GM10266 (cell line): ENCODE results near the gene SLC47A2.

Source experiments
- DNase-seq: peaks from one replicate; pipeline ENCODE4 v3.0.0; 2012; ENCODE audit errors: extremely low spot score
- CTCF ChIP-seq: IDR thresholded peaks from 2 replicates; pipeline ENCODE4 v1.5.1; 2012; ENCODE audit warnings: mild to moderate bottlenecking, low read depth; ENCODE audit not compliant: control insufficient read depth, insufficient read depth; ENCODE audit errors: missing control alignments

SLC47A2 gene

GRCh38 chr17:19718041-19718612 is 1.7 kb upstream of the SLC47A2 start:
- no peak for TF ChIP-seq CTCF

GRCh38 chr17:19717411-19717908 is 1.1 kb upstream of the SLC47A2 start:
- no peak for DNase-seq
- no peak for TF ChIP-seq CTCF

More at GRCh38 chr17:19718041-19718612, 1.7 kb upstream of the SLC47A2 start:
- no peak for DNase-seq

GRCh38 chr17:19717031-19717360 is 612 bp upstream of the SLC47A2 start:
- TF ChIP-seq CTCF, result no peak
- no peak for DNase-seq

GRCh38 chr17:19714542-19715411 is 1.6 kb downstream of the SLC47A2 start:
- DNase-seq, result no peak
- no peak for TF ChIP-seq CTCF

- no peak for DNase-seq
- TF ChIP-seq CTCF, result no peak
Observed at GRCh38 chr17:19713901-19714361, 2.5 kb downstream of the SLC47A2 start.

- TF ChIP-seq CTCF, result no peak
- no peak for DNase-seq
Observed at GRCh38 chr17:19713462-19713861, 2.9 kb downstream of the SLC47A2 start.
